ENCODE results near the gene FOSL2.

FOSL2 gene

DNA sequence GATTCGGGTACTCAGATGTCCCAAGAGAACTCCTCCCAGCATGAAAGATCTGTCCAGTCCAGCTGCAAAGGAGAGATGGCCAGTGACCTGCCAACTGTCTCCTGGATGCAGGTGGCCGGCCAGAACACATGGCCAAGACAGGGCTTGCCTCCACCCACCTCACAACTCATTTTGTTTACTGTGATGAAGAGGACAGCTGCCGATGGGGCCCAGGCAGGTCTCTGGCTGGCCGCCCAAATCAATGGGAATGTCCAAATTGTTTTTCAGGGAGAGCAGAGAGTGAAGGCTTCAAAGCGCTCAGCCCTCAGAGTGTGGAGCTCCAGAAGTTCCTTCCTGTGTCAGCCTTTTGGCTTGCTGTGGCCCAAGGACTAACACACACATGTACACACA, 41.9 kb downstream of the FOSL2 start:
- H3K79me2 ChIP-seq (ENCODE audit: low read length): no peaks in the 10 kb centered on the region
- H2AFZ ChIP-seq (ENCODE audit: low read length): no peak overlapping the region
- no peaks in the 10 kb centered on the region for H3K27me3 ChIP-seq (replicated peaks; ENCODE audit: insufficient read depth, low read length)
- no peak overlapping the region for H3K4me3 ChIP-seq (ENCODE audit: low read length)
- no peak overlapping the region for H3K27ac ChIP-seq (ENCODE audit: low read length)
- no peaks in the 10 kb centered on the region for H3K9me3 ChIP-seq (replicated peaks; ENCODE audit: insufficient read depth, low read length)
- H3K4me1 ChIP-seq (ENCODE audit: low read length): no peaks in the 10 kb centered on the region
- H3K4me2 ChIP-seq (ENCODE audit: low read depth, low read length): no peak overlapping the region
- H4K20me1 ChIP-seq (ENCODE audit: insufficient read depth, low read length): no peaks in the 10 kb centered on the region
- no peaks in the 10 kb centered on the region for H3K9me2 ChIP-seq (replicated peaks; ENCODE audit: insufficient read depth, low read length)
- H3K9ac ChIP-seq (ENCODE audit: low read length): no peak overlapping the region
- DNase-seq: no peak
- no peaks in the 10 kb centered on the region for H3K36me3 ChIP-seq (replicated peaks; ENCODE audit: insufficient read depth, low read length)
- H3F3A ChIP-seq (ENCODE audit: insufficient read depth, low read length): no peaks in the 10 kb centered on the region
- TF ChIP-seq, protein P1, sequence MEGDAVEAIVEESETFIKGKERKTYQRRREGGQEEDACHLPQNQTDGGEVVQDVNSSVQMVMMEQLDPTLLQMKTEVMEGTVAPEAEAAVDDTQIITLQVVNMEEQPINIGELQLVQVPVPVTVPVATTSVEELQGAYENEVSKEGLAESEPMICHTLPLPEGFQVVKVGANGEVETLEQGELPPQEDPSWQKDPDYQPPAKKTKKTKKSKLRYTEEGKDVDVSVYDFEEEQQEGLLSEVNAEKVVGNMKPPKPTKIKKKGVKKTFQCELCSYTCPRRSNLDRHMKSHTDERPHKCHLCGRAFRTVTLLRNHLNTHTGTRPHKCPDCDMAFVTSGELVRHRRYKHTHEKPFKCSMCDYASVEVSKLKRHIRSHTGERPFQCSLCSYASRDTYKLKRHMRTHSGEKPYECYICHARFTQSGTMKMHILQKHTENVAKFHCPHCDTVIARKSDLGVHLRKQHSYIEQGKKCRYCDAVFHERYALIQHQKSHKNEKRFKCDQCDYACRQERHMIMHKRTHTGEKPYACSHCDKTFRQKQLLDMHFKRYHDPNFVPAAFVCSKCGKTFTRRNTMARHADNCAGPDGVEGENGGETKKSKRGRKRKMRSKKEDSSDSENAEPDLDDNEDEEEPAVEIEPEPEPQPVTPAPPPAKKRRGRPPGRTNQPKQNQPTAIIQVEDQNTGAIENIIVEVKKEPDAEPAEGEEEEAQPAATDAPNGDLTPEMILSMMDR (IDR thresholded peaks at IDR 0.05; ENCODE audit: low read length): no peak
- TF ChIP-seq EZH2phosphoT487 (IDR thresholded peaks at IDR 0.05; ENCODE audit: low read length) (no peak), EZH2 (optimal IDR thresholded peaks at IDR 0.05; ENCODE audit: low read depth, low read length) (no peak)

DNA sequence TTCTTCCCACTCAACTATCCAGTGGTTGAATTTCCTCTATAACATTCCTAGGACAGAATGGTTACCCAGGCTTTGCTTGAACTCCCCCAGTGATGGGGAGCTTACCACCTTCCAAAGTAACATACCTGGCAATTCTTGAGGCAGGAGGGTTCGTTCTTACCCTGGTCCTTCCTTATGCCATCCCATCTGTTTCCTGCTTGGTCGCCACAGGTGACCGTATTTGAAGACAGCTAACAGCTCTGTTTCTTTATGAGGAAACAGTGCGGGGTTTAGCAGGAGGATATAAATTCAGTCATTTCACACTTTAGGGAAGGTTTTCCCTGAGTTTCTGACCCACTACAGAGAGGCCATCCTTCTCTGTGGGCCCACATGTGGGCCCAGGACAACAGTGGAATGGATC, 42.6 kb downstream of the FOSL2 start:
- no peaks in the 10 kb centered on the region for H3K9me3 ChIP-seq (replicated peaks; ENCODE audit: insufficient read depth, low read length)

DNA sequence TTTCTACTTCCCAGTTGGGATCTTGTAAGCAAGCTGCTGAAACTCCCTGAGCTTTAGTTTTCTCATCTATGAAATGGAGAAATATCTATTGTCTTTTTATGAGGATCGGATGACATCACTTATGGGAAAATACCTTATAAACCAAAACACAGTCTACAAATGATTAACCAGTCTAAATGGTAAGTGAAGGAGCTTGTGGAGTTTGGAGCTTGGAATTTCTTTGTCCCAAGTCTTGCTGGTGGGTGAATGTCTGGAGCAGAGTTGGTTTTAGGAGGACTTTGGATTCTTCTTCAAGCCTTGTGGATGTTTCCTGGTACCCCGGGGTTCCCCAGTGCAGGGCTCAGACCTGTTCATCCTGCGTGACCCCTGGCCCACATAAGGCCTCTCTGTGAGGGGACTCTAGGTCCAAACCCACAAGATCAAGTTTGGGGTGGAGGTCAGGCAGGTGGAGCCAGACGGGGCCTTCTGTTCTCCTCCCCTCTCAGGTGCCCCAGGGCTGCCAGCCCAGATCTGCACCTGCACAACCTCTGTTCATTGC, 43.2 kb downstream of the FOSL2 start:
- Histone ChIP-seq H4K20me1 (ENCODE audit: insufficient read depth, low read length) (no peaks in the 10 kb centered on the region), H3F3A (ENCODE audit: insufficient read depth, low read length) (no peaks in the 10 kb centered on the region), H3K4me1 (ENCODE audit: low read length) (no peaks in the 10 kb centered on the region), H3K36me3 (replicated peaks; ENCODE audit: insufficient read depth, low read length) (no peaks in the 10 kb centered on the region), H3K27ac (ENCODE audit: low read length) (no peak overlapping the region), H2AFZ (ENCODE audit: low read length) (no peak overlapping the region), H3K9me3 (replicated peaks; ENCODE audit: insufficient read depth, low read length) (no peaks in the 10 kb centered on the region), H3K4me2 (ENCODE audit: low read depth, low read length) (no peak overlapping the region), H3K4me3 (ENCODE audit: low read length) (no peak overlapping the region), H3K27me3 (replicated peaks; ENCODE audit: insufficient read depth, low read length) (no peaks in the 10 kb centered on the region), H3K9me2 (replicated peaks; ENCODE audit: insufficient read depth, low read length) (no peaks in the 10 kb centered on the region), H3K9ac (ENCODE audit: low read length) (no peak overlapping the region), H3K79me2 (ENCODE audit: low read length) (no peaks in the 10 kb centered on the region)
- TF ChIP-seq, protein P1 (IDR thresholded peaks at IDR 0.05; ENCODE audit: low read length): no peak
- no peak for TF ChIP-seq EZH2 (optimal IDR thresholded peaks at IDR 0.05; ENCODE audit: low read depth, low read length)
- TF ChIP-seq EZH2phosphoT487 (IDR thresholded peaks at IDR 0.05; ENCODE audit: low read length): no peak
- no peak for DNase-seq

More for the DNA sequence above, 42.6 kb downstream of the FOSL2 start:
- DNase-seq: no peak
- Histone ChIP-seq H3K4me3 (ENCODE audit: low read length) (no peak overlapping the region), H3K27ac (ENCODE audit: low read length) (no peak overlapping the region), H3K79me2 (ENCODE audit: low read length) (no peaks in the 10 kb centered on the region), H3K27me3 (replicated peaks; ENCODE audit: insufficient read depth, low read length) (no peaks in the 10 kb centered on the region), H4K20me1 (ENCODE audit: insufficient read depth, low read length) (no peaks in the 10 kb centered on the region), H2AFZ (ENCODE audit: low read length) (no peak overlapping the region), H3K36me3 (replicated peaks; ENCODE audit: insufficient read depth, low read length) (no peaks in the 10 kb centered on the region), H3F3A (ENCODE audit: insufficient read depth, low read length) (no peaks in the 10 kb centered on the region), H3K9me2 (replicated peaks; ENCODE audit: insufficient read depth, low read length) (no peaks in the 10 kb centered on the region), H3K4me1 (ENCODE audit: low read length) (no peaks in the 10 kb centered on the region), H3K9ac (ENCODE audit: low read length) (no peak overlapping the region), H3K4me2 (ENCODE audit: low read depth, low read length) (no peak overlapping the region)
- TF ChIP-seq, protein P1 (IDR thresholded peaks at IDR 0.05; ENCODE audit: low read length): no peak
- TF ChIP-seq EZH2 (optimal IDR thresholded peaks at IDR 0.05; ENCODE audit: low read depth, low read length) (no peak), EZH2phosphoT487 (IDR thresholded peaks at IDR 0.05; ENCODE audit: low read length) (no peak)
